ENCODE data around the gene DSCAM.

DNA sequence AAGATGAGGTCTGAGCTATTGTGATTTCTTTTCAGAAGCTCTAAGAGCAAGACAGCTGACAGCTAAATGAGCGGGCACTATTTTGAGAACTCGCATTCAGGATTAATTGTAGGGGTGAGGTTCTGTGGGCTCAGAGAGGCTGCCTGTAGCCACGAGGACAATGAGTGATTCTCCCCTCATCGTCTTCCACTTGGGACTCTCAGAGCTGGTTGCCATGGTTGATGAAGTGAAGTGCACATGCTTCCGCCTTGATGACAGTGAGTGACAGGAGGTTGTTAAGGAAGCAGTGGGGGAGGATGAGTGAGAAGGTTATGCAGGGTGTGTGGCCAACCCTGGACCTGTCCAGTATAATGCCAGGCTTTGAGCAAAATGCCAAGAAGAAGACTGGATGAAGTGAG is 638.0 kb downstream of the DSCAM start:
- no peak for TF ChIP-seq TAF1 (IDR thresholded peaks at IDR 0.05; ENCODE audit: low read depth)
- no peak for TF ChIP-seq EGR1 (IDR thresholded peaks at IDR 0.05)

All from Ishikawa (cell line).